ENCODE data around the gene TCEAL1.
"Not testable (repeated sequence)": the region's sequence is repeated elsewhere in the genome, so short reads cannot be mapped to it uniquely, and the experiment has no call there.

The TCEAL1 gene

DNA sequence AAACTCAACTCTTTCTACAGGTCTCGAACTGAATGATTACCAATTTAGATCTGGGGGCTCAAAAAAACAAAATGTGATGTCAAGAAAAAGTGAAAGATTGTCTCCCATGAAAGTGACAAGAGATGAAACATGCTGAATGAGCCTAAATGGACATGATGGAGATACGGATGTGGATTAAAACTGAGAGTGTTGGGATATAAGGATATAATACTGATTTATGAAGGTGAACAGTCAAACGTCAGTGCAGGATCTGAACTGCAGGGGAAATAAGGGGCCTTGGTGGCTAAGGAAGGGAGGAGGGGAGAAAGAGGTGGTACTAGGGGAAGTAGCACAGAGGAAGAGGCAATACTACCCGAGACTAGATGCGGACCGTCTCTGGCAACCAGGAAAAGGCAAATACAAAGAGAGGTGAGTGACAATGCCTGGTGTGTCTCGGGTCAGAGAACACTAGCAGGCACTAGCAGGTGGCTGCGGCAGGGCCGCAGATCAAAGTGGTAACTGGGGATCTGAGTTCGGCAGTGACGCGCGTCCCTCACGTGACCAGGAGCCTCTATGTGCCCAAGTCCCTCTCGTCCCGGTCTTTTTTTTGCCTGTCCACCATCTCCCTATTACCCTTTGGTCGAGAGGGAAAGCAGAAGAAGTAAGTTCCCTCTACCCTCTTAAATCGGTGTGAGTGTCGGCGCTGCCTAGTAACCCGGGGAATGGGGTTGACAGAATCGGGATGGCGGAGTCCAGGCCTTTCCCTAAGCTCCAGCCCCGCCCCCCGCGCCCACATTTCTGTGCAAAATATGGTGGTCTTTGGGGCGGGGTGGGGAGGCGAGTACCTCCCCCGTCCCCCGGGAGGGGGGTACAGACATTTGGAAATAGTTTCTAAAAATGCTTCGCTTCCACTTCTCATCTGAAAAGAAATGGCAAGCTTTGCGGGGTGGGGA is at the start of gene TCEAL1:
Gene TCEAL1 (plus strand): TSS at position 590 of the 932 bp plus-strand sequence. CDS start 942 bp downstream, outside the sequence.
- peak; percentile 40 to 44 for DNase-seq

DNA sequence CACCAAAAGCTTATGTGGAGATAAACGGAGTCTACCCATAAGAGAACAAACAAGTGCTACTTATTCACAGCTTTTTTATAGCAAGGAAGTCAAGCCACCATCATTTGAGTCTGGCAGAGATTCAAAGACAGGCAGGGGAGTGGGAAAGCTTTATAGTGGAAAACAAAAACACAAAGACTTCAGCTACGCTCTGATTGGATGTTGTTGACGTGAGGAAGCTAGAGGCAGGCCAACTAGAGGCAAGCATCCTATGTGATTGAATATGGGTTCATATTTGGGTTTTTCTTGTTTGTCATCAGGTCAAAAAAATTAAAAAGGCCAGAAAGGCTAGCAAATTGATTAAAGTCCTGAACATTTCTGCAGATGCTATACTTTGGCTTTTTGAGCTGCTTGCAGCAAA is 44.2 kb upstream of the TCEAL1 start:
- DNase-seq, result no peak

DNA sequence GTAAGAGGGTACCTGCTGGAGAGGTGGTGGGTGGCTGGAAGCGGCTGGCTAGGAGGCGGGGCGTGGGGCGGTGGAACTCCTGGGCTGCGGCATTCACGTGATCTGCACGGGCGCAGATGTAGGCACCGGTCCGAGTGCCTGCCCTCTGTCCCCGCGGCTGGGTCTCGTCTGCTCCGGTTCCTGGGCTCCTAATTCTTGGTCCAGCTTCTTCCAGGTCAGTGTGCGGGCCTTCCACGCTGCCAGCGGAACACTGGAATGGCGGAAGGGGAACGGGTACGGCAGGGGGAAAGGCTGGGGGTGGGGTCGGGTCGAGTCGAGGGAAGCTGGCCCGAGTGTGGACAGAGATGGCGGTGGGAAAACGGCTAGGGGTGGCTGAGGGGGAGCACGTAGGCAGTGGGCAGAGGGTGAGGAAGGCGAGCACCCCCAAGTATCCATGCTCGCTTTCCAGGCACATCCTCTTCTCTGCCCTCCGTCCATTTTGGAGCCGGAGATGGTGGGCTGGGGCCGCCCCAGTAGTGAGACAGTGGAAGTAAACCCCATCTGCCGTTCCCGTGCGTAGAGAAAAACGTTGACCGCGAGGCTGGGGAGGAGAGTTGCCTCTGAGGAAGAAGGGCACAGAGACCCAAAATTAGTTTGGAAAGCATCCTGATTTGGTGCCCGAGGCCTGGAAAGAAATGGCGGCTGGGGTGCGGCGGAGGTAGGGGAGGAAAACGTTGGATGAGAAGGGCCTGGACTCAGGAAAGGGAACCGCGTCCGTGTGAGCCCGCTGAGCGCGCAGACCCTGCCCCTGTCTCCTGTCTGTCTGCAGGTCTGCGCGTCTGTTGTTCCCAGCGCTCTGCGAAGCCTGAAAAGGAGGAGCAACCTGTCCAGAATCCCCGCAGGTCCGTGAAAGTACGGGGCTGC is 43.1 kb upstream of the TCEAL1 start, which contains the start of gene TCEAL4:
Gene TCEAL4 (plus strand): TSS at position 105 of the 903 bp plus-strand sequence. CDS start 1,161 bp downstream, outside the sequence.
- peak; percentile 22 to 25 for DNase-seq

- DNase-seq, result no peak
Measured at GRCh38 chrX:103586314-103586646, 42.5 kb upstream of the TCEAL1 start.

DNA sequence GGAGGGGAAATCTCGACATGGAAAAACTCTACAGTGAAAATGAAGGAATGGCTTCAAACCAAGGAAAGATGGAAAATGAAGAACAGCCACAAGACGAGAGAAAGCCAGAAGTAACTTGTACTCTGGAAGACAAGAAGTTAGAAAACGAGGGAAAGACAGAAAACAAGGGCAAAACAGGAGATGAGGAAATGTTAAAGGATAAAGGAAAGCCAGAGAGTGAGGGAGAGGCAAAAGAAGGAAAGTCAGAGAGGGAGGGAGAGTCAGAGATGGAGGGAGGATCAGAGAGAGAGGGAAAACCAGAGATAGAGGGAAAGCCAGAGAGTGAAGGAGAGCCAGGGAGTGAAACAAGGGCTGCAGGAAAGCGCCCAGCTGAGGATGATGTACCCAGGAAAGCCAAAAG is 42.1 kb upstream of the TCEAL1 start:
- DNase-seq, result no peak

DNA sequence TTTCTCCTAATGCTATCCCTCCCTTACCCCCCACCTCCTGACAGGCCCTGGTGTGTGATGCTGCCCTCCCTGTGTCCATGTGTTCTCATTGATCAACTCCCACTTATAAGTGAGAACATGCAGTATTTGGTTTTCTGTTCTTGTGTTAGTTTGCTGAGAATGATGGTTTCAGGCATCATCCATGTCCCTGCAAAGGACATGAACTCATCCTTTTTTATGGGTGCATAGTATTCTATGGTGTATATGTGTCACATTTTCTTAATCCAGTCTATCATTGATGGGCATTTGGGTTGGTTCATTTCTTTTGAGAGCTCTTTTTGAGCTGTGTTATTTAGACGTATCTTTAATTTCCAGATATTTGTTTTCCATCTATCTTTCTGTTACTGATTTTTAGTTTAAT is 36.5 kb upstream of the TCEAL1 start:
- DNase-seq, result not testable (repeated sequence)

DNA sequence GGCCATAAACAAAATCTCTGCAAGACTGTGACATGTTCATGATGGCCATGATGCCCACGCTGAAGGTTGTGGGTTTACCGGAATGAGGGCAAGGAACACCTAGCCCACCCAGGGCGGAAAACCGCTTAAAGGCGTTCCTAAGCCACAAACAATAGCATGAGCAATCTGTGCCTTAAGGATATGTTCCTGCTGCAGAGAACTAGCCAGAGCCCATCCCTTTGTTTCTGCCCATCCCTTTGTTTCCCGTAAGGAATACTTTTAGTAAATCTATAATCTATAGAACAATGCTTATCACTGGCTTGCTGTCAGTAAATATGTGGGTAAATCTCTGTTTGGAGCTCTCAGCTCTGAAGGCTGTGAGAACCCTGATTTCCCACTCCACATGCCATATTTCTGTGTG is 33.6 kb upstream of the TCEAL1 start:
- not testable (repeated sequence) for DNase-seq

DNA sequence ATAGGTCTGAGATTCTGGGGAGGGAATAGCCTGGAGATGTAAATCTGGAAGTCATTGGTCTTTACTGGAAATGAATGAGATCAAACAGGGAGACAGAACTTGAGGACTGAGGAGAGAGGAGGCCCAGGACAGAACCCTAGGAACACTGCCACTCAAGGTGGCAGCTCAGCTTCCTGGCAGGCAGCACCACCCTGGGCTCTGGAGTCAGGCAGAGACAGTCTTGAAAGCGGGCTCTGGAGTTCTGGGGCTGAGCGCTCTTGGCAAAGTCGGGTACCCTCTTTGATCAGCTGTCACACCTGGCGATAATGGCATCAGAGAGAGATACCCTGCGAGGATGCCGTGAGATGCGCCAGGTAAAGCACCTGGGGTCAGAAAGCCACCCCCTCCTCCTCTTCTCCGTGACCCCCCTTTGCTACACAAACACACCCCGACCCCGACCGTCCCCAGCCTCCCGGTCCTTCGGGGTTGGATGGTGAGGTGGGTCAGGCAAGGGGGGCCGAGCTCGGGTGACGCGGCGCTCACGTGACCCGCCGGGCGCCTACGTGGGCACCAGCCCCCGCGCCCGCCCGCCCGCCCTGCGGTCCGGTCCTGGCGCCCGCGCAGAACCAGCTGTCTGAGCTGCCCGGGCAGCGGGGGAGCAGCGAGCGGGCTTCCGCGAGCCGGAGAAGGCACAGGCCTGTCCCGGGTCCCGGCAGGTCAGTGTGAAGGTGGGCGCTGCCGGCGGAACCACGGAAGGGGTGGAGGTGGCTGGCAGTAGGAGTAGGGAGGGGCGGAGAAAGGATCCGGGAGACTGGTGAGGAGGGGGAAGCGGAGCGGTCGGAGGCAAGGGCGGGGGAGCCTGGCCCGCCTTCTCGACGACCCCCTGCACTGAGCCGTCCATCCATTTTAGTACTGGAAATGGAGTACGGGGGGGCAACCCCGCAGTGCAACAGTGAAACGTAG is 21.1 kb upstream of the TCEAL1 start, which contains the start of gene TCEAL3:
Gene TCEAL3 (plus strand): TSS at position 600 of the 942 bp plus-strand sequence. CDS start 1,102 bp downstream, outside the sequence.
- peak; percentile 53 to 61 for DNase-seq

DNA sequence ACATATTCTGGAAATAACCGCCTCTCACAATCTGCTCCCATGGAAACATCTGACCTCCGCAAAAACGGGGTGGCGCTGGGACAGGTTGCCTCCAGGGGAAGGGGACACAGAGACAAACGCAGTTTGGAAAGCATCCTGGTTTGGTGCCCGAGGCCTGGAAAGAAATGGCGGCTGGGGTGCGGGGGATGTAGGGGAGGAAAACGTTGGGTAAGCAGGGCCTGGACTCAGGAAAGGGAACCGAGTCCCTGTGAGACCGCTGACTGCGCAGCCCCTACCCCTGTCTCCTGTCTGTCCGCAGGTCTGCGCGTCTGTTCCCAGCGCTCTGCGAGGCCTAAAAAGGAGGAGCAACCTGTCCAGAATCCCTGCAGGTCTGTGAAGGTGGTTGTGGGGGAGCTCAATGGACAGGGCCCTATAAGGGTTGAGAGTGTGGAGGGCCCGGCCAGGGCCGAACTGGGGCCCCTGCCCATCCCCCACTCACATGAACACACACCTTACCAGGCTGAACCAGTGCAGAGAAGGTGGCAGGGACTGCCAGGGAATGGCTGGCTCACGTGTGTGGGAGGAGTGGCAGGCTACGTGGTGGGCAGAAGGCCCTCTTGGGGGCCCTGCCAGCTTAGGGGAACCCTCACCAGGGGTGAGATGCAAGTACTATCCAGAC is 20.3 kb upstream of the TCEAL1 start:
- no peak for DNase-seq

GRCh38 chrX:103610282-103610681 is 18.5 kb upstream of the TCEAL1 start:
- no peak for DNase-seq

- DNase-seq, result no peak
Measured at GRCh38 chrX:103613362-103613890, 15.3 kb upstream of the TCEAL1 start.

DNA sequence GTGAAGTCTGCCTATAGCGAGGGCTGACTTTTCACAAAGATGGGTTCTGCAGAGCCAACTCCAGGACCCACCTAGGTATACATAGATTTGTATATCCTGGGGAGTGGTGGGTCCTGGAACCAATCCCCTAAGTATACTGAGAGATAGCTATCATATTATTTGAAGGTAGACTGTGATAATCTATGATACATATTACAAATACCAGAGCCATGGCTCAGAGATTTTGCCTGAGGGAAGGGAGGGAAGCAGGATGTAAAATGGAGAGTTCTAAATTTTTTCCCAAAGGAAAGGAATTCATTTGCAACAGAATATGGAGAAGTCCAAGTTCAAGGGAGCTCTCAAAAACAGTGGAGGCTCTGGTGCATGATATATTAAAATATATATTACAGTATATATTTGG is 13.8 kb upstream of the TCEAL1 start:
- DNase-seq, result no peak

- DNase-seq, result no peak
Measured at GRCh38 chrX:103615781-103616371, 12.9 kb upstream of the TCEAL1 start.

DNA sequence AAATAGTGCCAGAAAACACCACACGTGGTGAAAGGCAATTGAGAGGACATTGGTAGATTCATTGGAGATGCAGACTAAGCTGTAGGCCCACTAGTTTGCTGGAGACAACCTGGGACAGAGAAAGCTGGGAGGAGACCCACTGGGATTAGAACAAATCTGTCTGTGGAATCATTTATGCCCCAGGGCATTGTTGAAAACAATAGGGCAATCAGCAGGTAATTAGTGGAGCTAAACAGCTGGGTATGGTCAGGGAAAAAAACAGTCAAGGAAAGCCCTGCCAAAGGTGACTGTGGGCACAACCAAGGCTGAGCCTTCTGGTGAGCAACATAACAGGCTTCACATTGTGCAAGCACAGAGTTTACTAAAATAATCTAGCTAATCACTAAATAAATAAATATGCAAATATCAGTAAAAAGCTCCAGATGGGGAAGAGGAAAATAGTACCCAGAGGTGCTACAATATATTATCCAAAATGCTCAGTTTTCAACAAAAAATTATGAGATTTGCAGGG is 12.0 kb upstream of the TCEAL1 start:
- no peak for DNase-seq

GRCh38 chrX:103624111-103624510 is 4.7 kb upstream of the TCEAL1 start:
- no peak for DNase-seq

DNA sequence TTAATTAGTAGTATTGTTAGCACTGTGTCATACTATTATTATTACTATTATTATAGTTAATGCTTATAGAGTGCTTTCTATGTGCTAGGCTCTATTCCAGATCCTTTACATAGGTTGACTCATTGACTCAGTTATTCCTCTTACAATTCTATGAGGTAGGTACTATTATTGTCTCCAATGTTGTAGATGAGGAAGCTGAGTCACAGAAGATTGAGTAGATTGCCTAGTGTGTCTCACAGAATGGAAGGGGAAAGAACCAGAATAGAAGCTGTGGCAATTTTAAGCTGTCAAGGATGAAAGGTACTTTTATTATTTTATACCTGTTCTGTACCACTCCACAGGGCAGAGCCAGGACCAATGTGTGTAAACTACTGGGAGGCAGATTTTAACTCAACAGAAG is 1.9 kb upstream of the TCEAL1 start:
- DNase-seq, result no peak

DNA sequence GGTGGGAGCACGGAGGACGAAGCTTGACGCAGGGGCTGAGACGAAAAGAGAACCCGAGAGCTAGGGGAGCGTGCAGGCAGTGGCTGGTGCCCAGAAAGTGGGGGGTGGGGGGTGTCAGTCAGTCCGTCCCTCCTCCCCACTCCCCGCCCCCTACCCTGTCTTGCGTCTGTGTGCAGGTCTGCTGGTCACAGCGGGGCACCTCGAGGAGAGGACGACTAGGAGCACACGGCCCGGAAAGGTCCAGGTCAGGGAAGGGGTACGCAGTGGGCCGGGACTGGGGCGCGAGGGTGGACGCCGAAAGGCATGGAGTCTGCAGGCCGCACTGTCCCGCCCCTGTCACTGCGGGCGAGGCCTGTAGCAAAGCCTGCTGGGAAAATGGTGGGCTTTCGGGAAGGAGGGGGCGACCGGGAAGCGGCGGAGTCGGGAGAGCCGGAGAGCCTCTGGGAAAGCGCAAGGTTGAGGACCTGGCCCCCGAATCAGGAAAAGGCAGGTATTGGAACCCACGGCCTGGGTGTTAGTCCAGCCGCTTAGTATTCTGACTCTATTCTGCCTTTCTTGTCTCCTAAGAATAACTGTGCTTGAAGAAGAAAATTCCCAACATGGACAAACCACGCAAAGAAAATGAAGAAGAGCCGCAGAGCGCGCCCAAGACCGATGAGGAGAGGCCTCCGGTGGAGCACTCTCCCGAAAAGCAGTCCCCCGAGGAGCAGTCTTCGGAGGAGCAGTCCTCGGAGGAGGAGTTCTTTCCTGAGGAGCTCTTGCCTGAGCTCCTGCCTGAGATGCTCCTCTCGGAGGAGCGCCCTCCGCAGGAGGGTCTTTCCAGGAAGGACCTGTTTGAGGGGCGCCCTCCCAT is 769 bp downstream of the TCEAL1 start:
- peak; percentile 17 to 21 for DNase-seq

- no peak for DNase-seq
Measured at GRCh38 chrX:103630171-103630511, 1.4 kb downstream of the TCEAL1 start.

GRCh38 chrX:103631145-103631544 is 2.4 kb downstream of the TCEAL1 start:
- no peak for DNase-seq

- DNase-seq, result no peak
Measured at GRCh38 chrX:103635436-103635835, 6.7 kb downstream of the TCEAL1 start.

All from CD4-positive, alpha-beta T cell treated with Interleukin-1 beta for 1 hour (primary cell).